ENCODE data around the gene NTN5. TPM values are rescaled to one million over a fixed set of nuclear protein-coding genes. Genes with fewer than 3 reads are reported as not detected.

NTN5 gene
- total RNA-seq, 1 experiment from 2014 or later: 0.55 TPM

- Mint-ChIP-seq H3K27ac (peak overlapping the region in 1 of 3 experiments; percentile 80; a peak in 4 of 7 replicates), H3K36me3 (ENCODE audit: insufficient read depth in 1 of 3, low read depth in 3 of 3) (peaks cover 11 to 33% (median 24%) of the 10 kb centered on the region in 3 experiments; a peak in 6 of 7 replicates), H3K4me1 (peaks cover 38 to 59% of the 10 kb centered on the region in 2 experiments), H3K9me3 (no peaks in the 10 kb centered on the region), H3K4me3 (peak overlapping the region; percentile 82 to 89), H3K27me3 (ENCODE audit: low read depth) (peaks cover 4% of the 10 kb centered on the region)
- Histone ChIP-seq H2AFZ (ENCODE audit: low read length) (no peak overlapping the region), H3K27ac (ENCODE audit: insufficient read length, low read depth, low read length) (no peak overlapping the region), H4K5ac (ENCODE audit: insufficient read length, low read depth, low read length) (no peak overlapping the region), H4K8ac (replicated peaks; ENCODE audit: insufficient read length, low read depth, low read length) (no peak overlapping the region), H4K91ac (ENCODE audit: insufficient read length, low read depth, low read length) (no peak overlapping the region), H3K4ac (ENCODE audit: low read depth, low read length) (no peak overlapping the region), H2AK5ac (ENCODE audit: insufficient read length, low read length) (no peak overlapping the region), H3K23me2 (ENCODE audit: insufficient read length, low read depth, low read length, poor library complexity, severe bottlenecking) (peaks cover 29% of the 10 kb centered on the region), H4K20me1 (ENCODE audit: control insufficient read depth, insufficient read depth, insufficient read length) (no peaks in the 10 kb centered on the region), H3K4me1 (ENCODE audit: insufficient read depth, low read length) (peaks cover 9% of the 10 kb centered on the region; the same call in 1 of the 2 replicates), H3K79me2 (ENCODE audit: insufficient read depth, low read length) (no peaks in the 10 kb centered on the region), H2BK20ac (ENCODE audit: low read depth, low read length, poor library complexity, severe bottlenecking) (no peak overlapping the region), H3K56ac (ENCODE audit: insufficient read length, low read depth, low read length) (no peak overlapping the region), H2BK5ac (ENCODE audit: insufficient read length, low read length) (no peak overlapping the region), H3K9me3 (ENCODE audit: control insufficient read depth, low read depth, low read length) (no peaks in the 10 kb centered on the region), H2BK12ac (ENCODE audit: insufficient read length, low read depth, low read length) (no peak overlapping the region), H2BK120ac (ENCODE audit: low read depth, low read length, poor library complexity, severe bottlenecking) (no peak overlapping the region), H3K23ac (ENCODE audit: insufficient read length, low read depth, low read length) (no peak overlapping the region), H3K4me2 (ENCODE audit: insufficient read depth, insufficient read length, low read length) (peak overlapping the region; percentile 80), H3K9ac (ENCODE audit: extremely low read depth, insufficient read length, low read length) (no peak overlapping the region), H2BK15ac (ENCODE audit: low read depth, low read length) (no peak overlapping the region), H3K79me1 (ENCODE audit: insufficient read depth, low read depth, low read length, poor library complexity, severe bottlenecking) (no peaks in the 10 kb centered on the region), H3T11ph (ENCODE audit: low read length) (no peak overlapping the region), H3K18ac (ENCODE audit: insufficient read length, low read depth, low read length) (no peak overlapping the region), H3K27me3 (ENCODE audit: insufficient read depth, low read length) (no peaks in the 10 kb centered on the region; the same call in 1 of the 2 replicates), H3K14ac (ENCODE audit: insufficient read depth, low read length) (no peak overlapping the region)
- TF ChIP-seq CTCF (conservative IDR thresholded peaks at IDR 0.05): no peak
- DNase-seq: peak; percentile 74
- WGBS (ENCODE audit: extremely low coverage, insufficient read length, low lambda C conversion rate): no CpG with 5 or more reads among the region's 67 CpGs
Observed at GRCh38 chr19:48635263-48635965, 37.4 kb downstream of the NTN5 start.
